HG03159 (cell line): ENCODE data around the gene NCOA4.
A peak's percentile ranks its signal among the peaks of the same experiment; 100 is the strongest.
"Not testable (repeated sequence)": the region's sequence is repeated elsewhere in the genome, so short reads cannot be mapped to it uniquely, and the experiment has no call there.

Source experiments
- ATAC-seq: cut with Tn5 transposase; IDR thresholded peaks from one replicate; pipeline ENCODE4 v1.9.1; 2021; ENCODE audit warnings: mild to moderate bottlenecking, moderate library complexity; ENCODE audit not compliant: unreplicated experiment

NCOA4 gene

DNA sequence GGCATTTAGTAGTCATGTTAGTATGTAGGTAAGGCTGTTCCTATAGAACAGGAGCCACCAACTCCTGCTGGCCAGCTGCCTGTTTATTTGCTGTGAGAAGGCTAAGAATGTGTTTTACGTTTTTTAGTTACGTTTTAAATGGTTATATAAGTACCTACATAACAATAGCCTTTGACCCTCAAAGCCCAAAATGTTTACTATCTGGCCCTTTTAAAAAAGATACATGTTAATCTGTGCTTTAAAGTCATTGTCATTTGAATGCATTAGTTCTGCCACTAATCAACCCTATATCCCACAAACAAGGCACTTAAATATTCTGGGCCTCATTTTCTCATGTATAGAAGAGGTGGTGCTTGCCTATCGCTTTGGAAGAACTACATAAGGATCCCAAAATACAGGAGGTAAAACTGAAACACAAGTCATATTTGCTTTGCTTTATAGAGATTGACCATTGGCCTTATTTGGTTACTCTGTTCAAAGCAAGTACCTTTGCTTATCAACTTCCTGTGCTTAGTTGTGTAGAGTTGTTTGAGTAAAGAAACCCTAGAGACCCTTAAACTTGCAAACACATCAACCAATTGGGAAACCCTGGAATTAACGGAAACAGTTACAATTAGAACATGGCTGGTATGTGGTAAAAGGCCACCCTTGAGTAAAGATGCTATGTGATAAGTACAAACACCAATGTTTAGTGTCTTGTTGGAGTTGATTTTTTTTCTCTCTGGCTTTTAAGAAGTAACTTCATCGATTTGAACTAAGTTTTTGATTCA is 32.2 kb downstream of the NCOA4 start:
- no peak for ATAC-seq

DNA sequence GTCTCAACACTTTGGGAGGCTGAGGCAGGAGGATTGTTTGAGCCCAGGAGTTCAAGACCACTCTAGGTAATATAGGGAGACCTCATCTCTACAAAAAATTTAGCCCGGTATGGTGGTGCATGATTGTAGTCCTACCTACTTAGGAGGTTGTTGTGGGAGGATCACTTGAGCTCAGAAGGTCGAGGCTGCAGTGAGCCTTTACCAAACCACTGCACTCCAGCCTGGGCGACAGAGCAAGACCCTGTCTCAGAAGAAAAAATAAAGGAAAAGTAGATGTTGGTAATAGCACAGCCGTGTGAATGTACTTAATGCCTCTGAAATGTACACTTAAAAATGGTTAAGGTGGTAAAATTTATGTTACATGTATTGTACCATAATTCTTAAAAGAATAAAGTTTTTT is 32.9 kb downstream of the NCOA4 start:
- ATAC-seq, result no peak

DNA sequence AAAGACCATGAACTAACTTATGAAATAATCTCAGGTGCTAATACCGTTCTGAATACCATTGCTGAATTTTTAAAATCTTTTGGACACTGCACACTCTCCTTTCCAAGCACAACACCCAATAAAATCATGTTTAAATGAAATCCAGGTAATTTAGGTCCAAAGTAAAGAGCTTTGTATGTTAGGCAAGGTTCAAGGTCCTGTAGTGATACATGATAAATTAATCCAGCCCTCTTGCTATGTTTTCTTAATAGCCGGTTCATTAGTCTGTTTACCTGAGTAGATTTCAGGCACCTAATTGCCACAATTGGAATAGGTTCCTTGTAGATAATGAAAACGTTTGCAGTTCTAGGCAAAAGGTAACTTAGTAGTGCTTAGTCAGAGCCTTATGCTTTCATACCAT is 44.8 kb downstream of the NCOA4 start:
- ATAC-seq, result not testable (repeated sequence)

DNA sequence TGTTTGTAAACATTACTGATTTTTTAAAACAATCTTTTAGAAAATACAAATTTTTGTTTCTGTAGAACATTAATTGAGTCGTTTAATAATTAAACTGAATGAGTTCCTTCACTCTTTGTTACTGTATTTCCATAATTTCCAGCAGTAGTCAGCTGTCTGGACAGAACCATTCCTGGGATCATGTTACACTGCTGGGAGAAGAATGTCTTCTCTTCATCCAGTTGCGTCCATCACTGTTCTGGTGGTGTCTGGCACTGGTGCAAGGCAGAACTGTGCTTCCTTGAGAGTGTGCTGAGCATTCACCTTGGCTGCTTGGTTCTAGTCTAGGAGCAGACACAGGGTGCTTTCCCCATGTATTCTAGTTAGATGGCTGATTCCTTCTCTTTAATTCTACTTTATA is 46.0 kb downstream of the NCOA4 start:
- not testable (repeated sequence) for ATAC-seq

DNA sequence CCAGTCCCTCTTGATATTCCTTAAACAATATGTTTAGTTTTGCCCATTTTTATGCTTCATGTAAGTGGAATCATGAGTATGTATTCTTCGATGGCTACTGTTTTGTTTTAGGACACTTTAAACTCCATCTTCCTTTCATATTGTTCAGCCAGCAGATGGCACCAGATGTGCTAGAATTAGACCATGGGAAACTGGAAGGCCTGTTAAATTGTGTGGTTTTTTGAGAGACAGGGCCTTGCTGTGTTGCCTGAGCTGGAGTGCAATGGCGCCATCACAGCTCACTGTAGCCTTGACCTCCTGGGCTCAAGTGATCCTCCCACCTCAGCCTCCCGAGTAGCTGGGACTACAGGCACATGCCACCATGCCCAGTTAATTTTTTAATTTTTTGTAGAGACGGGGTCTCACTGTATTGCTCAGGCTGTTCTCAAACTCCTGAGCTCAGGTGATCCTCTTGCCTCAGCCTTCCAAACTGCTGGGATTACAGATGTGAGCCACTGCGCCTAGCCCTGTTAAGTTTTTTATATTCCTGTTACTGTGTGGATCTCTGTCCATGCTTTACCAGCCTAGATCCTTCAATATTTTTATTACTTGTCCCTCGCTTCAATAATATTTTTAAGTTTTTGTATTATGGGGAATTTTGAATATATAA is 46.8 kb downstream of the NCOA4 start:
- ATAC-seq, result not testable (repeated sequence)

DNA sequence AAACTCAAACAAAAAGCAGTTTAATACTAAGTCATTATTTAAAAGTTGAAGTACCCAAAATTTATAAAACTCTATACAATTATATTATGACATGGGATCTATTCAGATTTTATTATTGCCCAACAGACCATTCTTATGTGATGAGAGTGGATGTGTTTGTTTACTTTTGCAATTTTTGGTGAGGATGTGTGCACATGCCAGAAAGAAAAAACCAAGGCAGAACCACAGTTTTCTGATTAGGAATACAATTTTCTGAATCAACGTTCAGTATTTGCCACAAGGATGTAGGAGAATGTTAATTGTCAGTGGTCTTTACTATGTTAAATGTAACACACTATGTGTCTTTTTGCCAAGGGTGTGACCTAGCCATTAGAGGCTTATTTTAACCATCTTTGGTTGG is 49.1 kb downstream of the NCOA4 start:
- not testable (repeated sequence) for ATAC-seq

DNA sequence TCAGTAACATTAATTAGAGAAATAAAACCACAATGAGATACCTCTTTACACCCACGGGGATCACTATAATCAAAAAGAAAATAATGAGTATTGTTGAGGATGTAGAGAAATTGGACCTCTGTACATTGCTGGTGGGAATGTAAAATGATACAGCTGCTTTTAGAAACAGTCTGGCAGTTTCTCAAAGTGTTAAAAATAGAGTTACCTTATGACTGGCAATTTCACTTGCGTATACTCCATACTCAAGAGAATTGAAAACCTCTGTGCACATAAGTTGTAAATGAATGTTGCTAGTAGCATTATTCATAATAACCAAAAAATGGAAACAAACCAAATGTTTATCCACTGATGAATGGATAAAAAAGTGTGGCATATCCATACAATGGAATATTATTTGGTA is 51.9 kb downstream of the NCOA4 start:
- ATAC-seq, result not testable (repeated sequence)

DNA sequence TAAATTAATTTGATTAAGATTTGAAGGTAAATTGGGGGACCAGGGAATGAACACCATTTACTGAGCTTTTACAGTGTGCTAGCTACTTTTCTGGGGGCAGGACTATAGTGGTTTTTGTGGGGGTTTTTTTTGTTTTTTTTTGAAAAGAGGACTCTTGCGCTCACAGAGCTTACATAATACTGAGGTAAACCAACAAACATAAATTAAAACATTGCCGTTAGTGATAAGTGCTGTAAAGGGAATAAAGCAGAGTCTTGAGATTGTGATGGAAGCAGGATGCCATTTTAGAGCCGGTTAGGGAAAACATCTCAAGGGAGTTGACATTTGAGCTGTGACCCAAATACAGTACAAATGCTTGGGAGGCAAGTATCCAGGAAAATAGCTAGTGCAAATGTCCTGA is 56.4 kb downstream of the NCOA4 start:
- not testable (repeated sequence) for ATAC-seq

DNA sequence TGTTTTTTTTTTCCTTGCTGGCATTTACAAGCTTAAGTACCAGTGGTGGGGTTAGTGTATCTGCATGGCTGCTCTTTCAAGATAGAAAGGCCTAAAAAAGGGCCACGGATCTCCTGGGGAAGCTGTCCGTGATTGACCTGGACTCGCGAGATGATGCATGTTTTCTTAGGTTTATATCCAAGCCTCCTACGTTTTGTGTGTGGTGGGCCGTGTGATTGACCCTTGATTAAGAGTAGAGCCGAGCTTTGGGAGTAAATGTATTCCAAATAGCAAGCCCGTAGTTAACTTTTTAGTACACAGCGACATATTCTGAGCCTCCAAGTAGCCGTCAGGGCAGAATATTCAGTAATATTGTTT is 57.6 kb downstream of the NCOA4 start:
- ATAC-seq, result peak; percentile 24

DNA sequence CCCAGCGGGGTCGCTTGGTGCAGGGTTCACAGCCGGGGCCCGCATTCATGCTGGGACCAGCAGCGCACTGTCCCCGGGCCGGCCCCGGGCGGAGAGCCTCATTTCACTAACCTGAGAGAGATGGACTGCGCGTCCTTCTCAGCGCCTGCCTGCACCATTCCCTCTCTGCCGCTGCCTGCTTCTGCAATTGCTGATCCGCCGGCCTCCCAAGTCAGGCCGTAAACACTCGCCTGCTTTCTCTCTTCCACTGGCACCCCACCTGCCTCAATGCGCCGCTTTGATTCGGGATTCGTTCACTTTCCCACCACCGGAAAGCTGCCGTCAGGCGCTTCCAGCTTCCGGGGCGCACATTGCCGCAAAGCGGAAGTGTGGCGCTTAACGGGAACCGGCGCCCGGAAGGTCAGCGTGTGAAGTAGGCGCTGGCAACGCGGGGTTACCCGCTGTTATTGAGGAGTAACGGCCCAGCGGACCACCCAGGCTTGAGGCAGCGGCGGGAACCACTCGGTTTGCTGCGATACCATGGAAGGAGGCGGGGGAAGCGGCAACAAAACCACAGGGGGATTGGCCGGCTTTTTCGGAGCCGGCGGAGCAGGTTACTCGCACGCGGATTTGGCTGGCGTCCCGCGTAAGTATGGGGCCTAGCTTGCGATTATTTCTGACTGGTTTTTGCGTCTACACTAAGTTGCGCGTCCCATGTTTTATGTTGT is 58.2 kb downstream of the NCOA4 start, which contains the start of gene TIMM23:
TIMM23 (plus strand) TSS at position 384 of the 707 bp plus-strand sequence; CDS start at position 520, 136 bp downstream.
- ATAC-seq, result peak; percentile 71

DNA sequence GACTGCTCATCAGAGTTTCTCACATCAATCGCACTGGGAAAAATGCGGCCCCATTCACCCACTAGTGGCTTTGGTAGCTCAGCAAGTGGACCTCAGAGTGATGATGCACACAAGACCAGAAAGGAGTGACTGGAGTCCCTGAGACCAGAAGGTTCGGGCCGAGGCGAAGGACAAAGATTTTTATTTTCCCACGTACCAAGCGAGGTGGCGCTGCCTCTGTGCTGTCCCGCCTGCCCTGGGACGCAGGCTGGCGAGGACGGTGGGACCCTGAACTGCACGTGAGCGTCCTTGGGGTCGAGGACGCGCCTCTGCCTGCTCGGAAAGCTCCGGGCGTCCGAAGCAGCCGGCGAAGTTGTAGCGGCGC is 58.7 kb downstream of the NCOA4 start:
- peak; percentile 28 for ATAC-seq

DNA sequence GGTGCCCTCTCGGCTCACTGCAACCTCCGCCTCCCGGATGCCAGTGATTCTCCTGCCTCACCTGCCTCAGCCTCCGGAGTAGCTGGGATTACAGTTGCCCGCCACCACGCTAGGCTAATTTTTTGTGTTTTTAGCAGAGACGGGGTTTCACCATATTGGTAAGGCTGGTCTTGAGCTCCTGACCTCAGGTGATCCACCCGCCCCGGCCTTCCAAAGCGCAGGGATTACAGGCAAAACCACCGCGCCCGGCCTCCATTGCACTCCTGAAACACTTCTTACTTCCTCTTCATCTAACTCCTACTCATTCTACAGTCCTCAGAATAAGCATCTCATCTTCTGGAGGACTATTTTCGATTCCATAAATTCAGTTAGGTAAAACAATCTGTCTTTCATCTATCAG is 59.4 kb downstream of the NCOA4 start:
- ATAC-seq, result not testable (repeated sequence)

DNA sequence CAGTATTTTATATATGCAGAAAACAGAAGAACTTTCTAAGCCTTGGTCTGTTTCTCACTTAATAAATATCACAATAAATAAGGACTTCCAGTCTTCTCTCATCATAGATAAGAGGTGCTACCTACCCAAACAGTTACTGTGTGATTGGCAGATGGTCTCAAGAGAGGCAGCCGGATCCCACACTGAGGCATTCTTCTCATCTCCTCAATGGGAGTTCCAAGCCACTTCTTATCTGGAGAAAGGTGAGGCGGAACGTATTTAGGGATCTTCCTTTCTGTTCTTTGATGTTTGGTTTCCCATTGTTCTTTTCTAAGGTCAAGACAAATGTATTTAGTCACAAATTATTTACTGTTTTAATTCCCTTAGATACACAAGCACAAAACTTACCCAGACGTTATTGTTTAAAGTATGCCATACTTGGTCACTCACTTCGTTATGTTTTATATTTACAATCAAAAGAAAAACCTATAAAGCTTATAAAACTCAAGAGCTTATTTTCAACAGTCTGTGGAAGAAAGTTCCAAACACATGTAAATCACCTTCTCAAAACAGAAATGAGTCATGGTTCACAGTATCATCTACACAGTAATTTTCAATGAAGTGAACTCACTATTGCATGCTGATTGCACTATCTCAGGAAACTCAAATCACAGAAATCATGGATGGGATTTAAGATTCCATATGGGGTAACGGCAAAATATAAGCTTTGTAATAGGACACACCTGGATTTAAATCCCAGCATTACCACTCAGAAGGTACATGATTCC is 67.6 kb downstream of the NCOA4 start:
- ATAC-seq, result not testable (repeated sequence)

DNA sequence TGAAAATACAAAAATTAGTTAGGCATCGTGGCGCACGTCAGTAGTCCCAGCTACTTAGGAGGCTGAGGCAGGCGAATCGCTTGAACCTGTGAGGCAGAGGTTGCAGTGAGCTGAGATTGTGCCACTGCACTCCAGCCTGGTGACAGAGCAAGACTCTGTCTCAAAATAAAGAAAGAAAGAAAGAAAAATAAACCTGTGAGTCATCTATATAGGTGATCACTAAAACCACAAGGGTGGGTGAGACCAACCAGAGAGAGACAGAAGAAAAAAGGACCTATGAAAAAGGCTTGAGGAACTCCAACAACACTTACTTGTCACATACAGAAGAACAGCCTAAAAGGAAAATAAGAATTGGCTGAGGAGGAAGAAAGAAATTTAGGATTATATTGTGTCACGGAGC is 72.5 kb downstream of the NCOA4 start:
- ATAC-seq, result not testable (repeated sequence)

DNA sequence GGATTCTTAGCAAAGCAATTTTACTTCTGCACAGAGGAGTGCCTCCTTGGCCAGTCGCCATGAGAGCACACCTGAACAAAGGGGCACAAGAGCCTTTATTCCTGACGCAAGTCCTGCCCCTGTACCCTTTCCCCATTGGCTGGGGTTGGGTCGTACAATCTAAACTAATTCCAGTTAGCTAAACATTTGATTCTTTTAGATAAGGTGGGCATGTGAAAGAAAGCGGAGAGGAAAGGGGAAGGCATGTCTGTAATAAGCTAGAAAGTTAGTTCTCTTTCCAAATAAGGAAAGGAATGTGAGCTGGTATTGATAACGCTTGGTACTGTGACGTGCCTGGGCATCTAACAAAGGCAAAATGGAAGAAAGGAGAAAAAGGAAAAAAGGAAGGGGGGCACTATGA is 73.8 kb downstream of the NCOA4 start:
- not testable (repeated sequence) for ATAC-seq
